Naive thymus-derived CD8-positive, alpha-beta T cell (primary cell): Measurements from ENCODE around the gene DOCK3. TPM values are rescaled to one million over a fixed set of nuclear protein-coding genes. Genes with fewer than 3 reads are reported as not detected.
"Not testable (repeated sequence)": the region's sequence is repeated elsewhere in the genome, so short reads cannot be mapped to it uniquely, and the experiment has no call there.

Source experiments
- ATAC-seq, 2 donors: fragments of 150-1000 bp; cut with Tn5 transposase in 1 of 2; sonication (Bioruptor Pico), chemical (Tn5 transposase) in 1 of 2; 1 replicate in 1 of 2; 2 replicates in 1 of 2; pipeline ENCODE4 v1.10.0; 2021; ENCODE audit warnings: mild to moderate bottlenecking in 2 of 2, moderate library complexity in 2 of 2
- POLR2A ChIA-PET: fragments of 350-600 bp; sonication (Branson Sonifier 250); formaldehyde crosslinking; loops from one replicate; lab custom pipeline; 2021; ENCODE audit warnings: antibody characterized with exemption; lab: Charles Lee
- DNase-seq, 10 donors: peaks; one replicate each; pipeline versions ENCODE4 v3.0.0 to v3.0.0-alpha.2; 2020 to 2022
- H3K27ac Mint-ChIP-seq, 10 donors: one replicate each; pipeline ENCODE4 v1.8.0; 2020 to 2022; ENCODE audit warnings: mild to moderate bottlenecking in 10 of 10, mixed read lengths in 10 of 10, moderate library complexity in 4 of 10, inconsistent platforms in 1 of 10
- H3K27me3 Mint-ChIP-seq, 5 donors: one replicate each; pipeline ENCODE4 v1.8.0; 2021 to 2022; ENCODE audit warnings: mixed read lengths in 5 of 5
- H3K36me3 Mint-ChIP-seq, 3 donors: one replicate each; pipeline ENCODE4 v1.8.0; 2020 to 2022; ENCODE audit warnings: mixed read lengths in 3 of 3, mild to moderate bottlenecking in 2 of 3, inconsistent platforms in 1 of 3
- H3K4me1 Mint-ChIP-seq, 4 donors: one replicate each; pipeline ENCODE4 v1.8.0; 2021 to 2022; ENCODE audit warnings: mixed read lengths in 4 of 4
- H3K4me3 Mint-ChIP-seq, 10 donors: one replicate each; pipeline ENCODE4 v1.8.0; 2020 to 2022; ENCODE audit warnings: mild to moderate bottlenecking in 10 of 10, mixed read lengths in 10 of 10, moderate library complexity in 6 of 10, inconsistent platforms in 1 of 10
- H3K9me3 Mint-ChIP-seq, 9 donors: one replicate each; pipeline ENCODE4 v1.8.0; 2020 to 2022; ENCODE audit warnings: mixed read lengths in 9 of 9, mild to moderate bottlenecking in 3 of 9, inconsistent platforms in 1 of 9, moderate library complexity in 1 of 9
- polyA plus RNA-seq, 3 donors: library from polyadenylated mRNA; unstranded; fragments of 300-500 nt; fragmentation: Illumina TruSeq; gene quantifications; one replicate each; pipeline ENCODE4 v1.2.3, GENCODE V29; 2021
- total RNA-seq, 8 experiments: library from RNA in 2 of 8; stranded (reverse) in 2 of 8; gene quantifications; one replicate each; pipeline ENCODE4 v1.2.3 and lab custom pipeline; 2021 to 2026

DOCK3 gene
- total and polyA plus RNA-seq, 5 experiments from 2014 or later = 0.14 to 1.9 (median 0.63) TPM

DNA sequence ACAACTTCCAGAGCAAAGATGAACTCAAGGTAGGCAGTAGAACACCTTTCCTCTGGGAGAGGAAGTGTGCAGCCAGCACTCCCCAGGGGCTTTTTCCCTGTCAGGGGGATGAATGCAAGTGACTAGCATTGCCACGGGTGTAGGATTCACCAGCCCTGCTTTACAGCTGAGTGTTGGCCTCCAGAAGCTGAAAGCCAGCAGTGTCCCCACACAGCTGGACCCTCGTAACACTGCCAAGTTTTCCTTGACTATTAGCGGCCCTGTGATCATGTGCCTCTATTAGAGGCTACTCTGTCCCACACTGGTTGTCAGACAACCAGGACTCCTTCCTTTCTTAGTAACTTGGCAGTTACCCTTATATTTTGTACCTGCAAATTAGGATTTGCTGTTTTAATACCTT, 605.4 kb downstream of the DOCK3 start:
- no peak overlapping the region for H3K27ac Mint-ChIP-seq
- ATAC-seq = no peak
- peaks cover 0 to 6% (median 3%) of the 10 kb centered on the region in 9 donors for H3K9me3 Mint-ChIP-seq
- POLR2A ChIA-PET = no interaction called here
- H3K4me1 Mint-ChIP-seq = peaks cover under 1 to 6% (median 4%) of the 10 kb centered on the region in 4 donors
- no peak overlapping the region for H3K4me3 Mint-ChIP-seq
- H3K36me3 Mint-ChIP-seq = peaks cover 5 to 17% (median 5%) of the 10 kb centered on the region in 3 donors
- peaks cover 0 to 5% (median 0%) of the 10 kb centered on the region in 5 donors for H3K27me3 Mint-ChIP-seq
- DNase-seq = no peak

- DNase-seq (no peak), ATAC-seq (no peak)
- no peaks in the 10 kb centered on the region for H3K4me1 Mint-ChIP-seq
- H3K36me3 Mint-ChIP-seq = peaks cover 7 to 28% (median 16%) of the 10 kb centered on the region in 3 donors
- H3K27ac Mint-ChIP-seq = peak overlapping the region in 1 of 10 donors; percentile 2
- H3K4me3 Mint-ChIP-seq = no peak overlapping the region
- H3K9me3 Mint-ChIP-seq = peaks cover 0 to 29% (median 11%) of the 10 kb centered on the region in 9 donors
- H3K27me3 Mint-ChIP-seq = peaks cover 0 to 5% (median 0%) of the 10 kb centered on the region in 5 donors
- POLR2A ChIA-PET = no interaction called here
These were observed 608.2 kb downstream of the DOCK3 start for GRCh38 chr3:51282931-51283330.

DNA sequence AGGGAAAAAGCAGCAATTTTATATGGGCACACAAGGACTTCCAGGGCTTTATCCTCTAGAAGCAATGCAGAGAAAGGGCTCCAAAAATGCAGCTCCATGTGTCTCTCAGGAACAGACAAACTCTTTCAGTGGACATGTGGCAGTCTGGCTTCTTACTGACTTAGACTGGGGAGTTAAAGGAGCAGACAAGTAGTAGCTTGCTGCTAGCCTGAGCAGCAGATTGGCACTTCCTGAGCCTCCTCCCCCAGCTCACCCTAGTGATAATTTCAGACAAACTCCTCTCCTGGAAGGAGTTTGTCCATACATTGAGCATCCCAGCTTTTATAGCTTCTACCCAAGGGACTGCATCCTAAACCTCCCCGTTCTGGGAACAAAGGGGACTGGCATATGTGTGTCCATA, 608.7 kb downstream of the DOCK3 start:
- Mint-ChIP-seq H3K27ac (no peak overlapping the region), H3K27me3 (peaks cover 0 to 5% (median 0%) of the 10 kb centered on the region in 5 donors), H3K4me3 (no peak overlapping the region), H3K9me3 (peaks cover 0 to 32% (median 15%) of the 10 kb centered on the region in 9 donors), H3K36me3 (peaks cover 7 to 28% (median 16%) of the 10 kb centered on the region in 3 donors), H3K4me1 (no peaks in the 10 kb centered on the region)
- POLR2A ChIA-PET = no interaction called here
- DNase-seq (no peak), ATAC-seq (no peak)

DNA sequence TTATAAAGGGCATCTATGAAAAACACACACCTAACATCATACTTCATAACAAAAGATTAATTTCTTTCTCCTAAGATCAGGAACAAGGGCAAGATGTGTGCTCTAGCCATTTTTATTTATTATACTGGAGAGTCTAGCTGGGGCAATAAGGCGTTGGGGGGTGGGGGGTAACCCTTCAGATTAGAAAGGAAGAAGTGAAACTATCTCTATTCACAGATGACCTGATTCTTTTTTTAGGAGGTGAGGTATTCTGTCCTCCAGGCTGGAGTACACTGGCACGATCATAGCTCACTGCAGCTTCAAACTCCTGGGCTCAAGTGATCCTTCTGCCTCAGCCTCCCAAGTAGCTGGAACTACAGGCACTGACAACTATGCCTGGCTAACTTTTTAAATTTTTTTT, 620.9 kb downstream of the DOCK3 start:
- POLR2A ChIA-PET = no interaction called here
- no peak overlapping the region for H3K4me3 Mint-ChIP-seq

DNA sequence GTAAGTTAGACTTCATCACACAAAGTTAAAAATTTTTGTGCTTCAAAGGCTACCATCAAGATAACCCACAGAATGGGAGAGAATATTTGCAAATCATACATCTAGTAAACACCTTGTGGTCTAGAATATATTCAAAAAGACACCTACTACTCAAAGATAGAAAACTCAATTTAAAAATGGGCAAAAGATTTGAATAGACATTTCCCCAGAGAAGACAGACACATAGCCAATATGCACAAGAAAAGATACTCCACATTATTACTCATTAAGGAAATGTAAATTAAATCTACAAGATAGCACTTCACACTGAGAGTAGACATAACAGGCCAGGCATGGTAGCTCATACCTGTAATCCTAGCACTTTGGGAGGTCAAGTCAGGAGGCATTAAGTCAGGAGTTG, 622.6 kb downstream of the DOCK3 start:
- no peaks in the 10 kb centered on the region for H3K27me3 Mint-ChIP-seq
- H3K27ac Mint-ChIP-seq = peak overlapping the region in 1 of 10 donors; percentile 65
- no peak overlapping the region for H3K4me3 Mint-ChIP-seq
- H3K9me3 Mint-ChIP-seq = peaks cover 5 to 19% (median 12%) of the 10 kb centered on the region in 9 donors
- H3K36me3 Mint-ChIP-seq = peaks cover 5 to 14% (median 13%) of the 10 kb centered on the region in 3 donors
- H3K4me1 Mint-ChIP-seq = peaks cover 0 to 1% (median 0%) of the 10 kb centered on the region in 4 donors
- no peak for ATAC-seq
- no peak for DNase-seq
- POLR2A ChIA-PET = interaction anchor here (0.8 kb wide), 1 partner anchor 813 kb away, joined by 4 read pairs; no protein-coding TSS in a partner anchor

More for the DNA sequence above, 620.9 kb downstream of the DOCK3 start:
- H3K36me3 Mint-ChIP-seq = peaks cover 0 to 11% (median 10%) of the 10 kb centered on the region in 3 donors
- H3K27me3 Mint-ChIP-seq = no peaks in the 10 kb centered on the region
- H3K4me1 Mint-ChIP-seq = peaks cover 0 to 1% (median 0%) of the 10 kb centered on the region in 4 donors
- DNase-seq (no peak), ATAC-seq (no peak)
- H3K9me3 Mint-ChIP-seq = peaks cover 4 to 19% (median 15%) of the 10 kb centered on the region in 9 donors
- H3K27ac Mint-ChIP-seq = peak overlapping the region in 1 of 10 donors; percentile 44

DNA sequence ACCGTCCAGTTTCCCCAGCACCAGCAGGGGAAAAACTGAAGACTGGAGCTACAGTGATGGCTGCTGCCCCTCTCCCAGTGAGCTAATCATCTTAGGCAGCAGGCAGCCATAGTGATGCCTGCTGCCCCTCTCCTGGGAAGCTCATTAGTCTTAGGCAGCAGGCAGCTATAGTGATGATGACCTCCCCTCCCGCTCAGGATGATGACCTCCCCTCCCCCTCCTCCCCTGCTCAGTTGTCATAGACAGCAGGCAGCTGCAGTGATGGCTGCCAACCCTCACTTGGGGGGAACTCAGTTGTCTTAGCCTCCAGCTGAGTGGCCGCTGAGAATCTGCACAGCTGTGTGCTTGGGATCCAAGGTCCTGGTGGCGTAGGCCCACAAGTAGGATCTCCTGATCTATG, 629.5 kb downstream of the DOCK3 start:
- Mint-ChIP-seq H3K27ac (peak overlapping the region in 1 of 10 donors; percentile 33), H3K4me1 (no peaks in the 10 kb centered on the region), H3K27me3 (peaks cover 0 to 5% (median 0%) of the 10 kb centered on the region in 5 donors), H3K36me3 (peaks cover 19 to 43% (median 37%) of the 10 kb centered on the region in 3 donors), H3K4me3 (no peak overlapping the region), H3K9me3 (peaks cover 13 to 44% (median 26%) of the 10 kb centered on the region in 9 donors)
- ATAC-seq (no peak), DNase-seq (no peak)
- POLR2A ChIA-PET = no interaction called here

DNA sequence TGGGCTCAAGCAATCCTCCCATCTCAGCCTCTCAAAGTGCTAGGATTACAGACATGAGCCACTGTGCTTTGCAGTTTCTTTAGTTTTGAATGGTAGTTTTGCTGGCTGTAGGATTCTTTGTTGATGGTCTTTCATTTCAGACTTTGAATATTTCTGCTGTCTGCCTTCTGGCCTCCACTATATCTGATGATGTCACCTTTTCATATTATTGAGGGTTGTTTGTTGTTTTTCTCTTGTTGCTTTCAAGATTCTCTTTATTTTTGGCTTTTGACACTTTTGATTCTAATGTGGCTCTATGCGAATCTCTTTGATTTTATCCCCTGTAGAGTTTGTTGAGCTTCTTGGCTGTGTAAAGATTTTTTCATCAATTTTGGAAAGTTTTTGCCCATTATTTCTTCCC, 631.4 kb downstream of the DOCK3 start:
- H3K4me3 Mint-ChIP-seq = no peak overlapping the region
- DNase-seq (no peak), ATAC-seq (no peak)
- H3K36me3 Mint-ChIP-seq = peaks cover 19 to 44% (median 35%) of the 10 kb centered on the region in 3 donors
- H3K9me3 Mint-ChIP-seq = peaks cover 13 to 42% (median 26%) of the 10 kb centered on the region in 9 donors
- peaks cover 0 to 5% (median 0%) of the 10 kb centered on the region in 5 donors for H3K27me3 Mint-ChIP-seq
- H3K27ac Mint-ChIP-seq = no peak overlapping the region
- POLR2A ChIA-PET = no interaction called here
- peaks cover 0 to 2% (median 0%) of the 10 kb centered on the region in 4 donors for H3K4me1 Mint-ChIP-seq

DNA sequence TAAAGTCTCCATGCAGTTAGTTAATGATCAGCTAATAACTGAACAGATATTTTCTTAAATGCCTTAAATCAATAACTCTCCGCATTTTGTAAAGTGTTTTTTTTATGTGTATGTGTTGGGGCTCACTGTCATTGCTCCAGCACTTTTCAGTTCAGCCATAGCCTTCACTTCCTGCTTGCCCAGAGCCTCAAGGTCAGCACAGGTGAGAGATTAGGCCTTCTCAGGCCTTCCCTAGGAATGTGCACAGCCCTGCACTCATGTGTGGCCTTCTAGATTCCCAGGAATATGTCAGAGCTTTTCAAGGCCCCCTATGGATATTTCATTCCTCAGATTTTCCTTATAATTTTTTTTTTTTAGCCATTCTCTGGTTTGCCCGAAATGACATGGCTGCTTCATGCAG, 632.7 kb downstream of the DOCK3 start:
- ATAC-seq (no peak), DNase-seq (no peak)
- H3K9me3 Mint-ChIP-seq = peaks cover 8 to 28% (median 18%) of the 10 kb centered on the region in 9 donors
- POLR2A ChIA-PET = interaction anchor here (0.7 kb wide), 1 partner anchor 392 kb away, joined by 3 read pairs; no protein-coding TSS in a partner anchor
- peaks cover 0 to 2% (median 0%) of the 10 kb centered on the region in 4 donors for H3K4me1 Mint-ChIP-seq
- H3K36me3 Mint-ChIP-seq = peaks cover 17 to 32% (median 22%) of the 10 kb centered on the region in 3 donors
- H3K27me3 Mint-ChIP-seq = peaks cover 0 to 5% (median 0%) of the 10 kb centered on the region in 5 donors
- no peak overlapping the region for H3K4me3 Mint-ChIP-seq
- H3K27ac Mint-ChIP-seq = no peak overlapping the region

GRCh38 chr3:51307945-51308607, 633.3 kb downstream of the DOCK3 start:
- POLR2A ChIA-PET = interaction anchor here (0.7 kb wide), 1 partner anchor 392 kb away, joined by 3 read pairs; no protein-coding TSS in a partner anchor
- H3K27ac Mint-ChIP-seq, H3K27me3 Mint-ChIP-seq, ATAC-seq, H3K4me3 Mint-ChIP-seq, H3K4me1 Mint-ChIP-seq, DNase-seq: not testable (repeated sequence)
- peaks cover 4 to 23% (median 14%) of the 10 kb centered on the region in 9 donors for H3K9me3 Mint-ChIP-seq
- H3K36me3 Mint-ChIP-seq = peaks cover 15 to 27% (median 22%) of the 10 kb centered on the region in 3 donors

DNA sequence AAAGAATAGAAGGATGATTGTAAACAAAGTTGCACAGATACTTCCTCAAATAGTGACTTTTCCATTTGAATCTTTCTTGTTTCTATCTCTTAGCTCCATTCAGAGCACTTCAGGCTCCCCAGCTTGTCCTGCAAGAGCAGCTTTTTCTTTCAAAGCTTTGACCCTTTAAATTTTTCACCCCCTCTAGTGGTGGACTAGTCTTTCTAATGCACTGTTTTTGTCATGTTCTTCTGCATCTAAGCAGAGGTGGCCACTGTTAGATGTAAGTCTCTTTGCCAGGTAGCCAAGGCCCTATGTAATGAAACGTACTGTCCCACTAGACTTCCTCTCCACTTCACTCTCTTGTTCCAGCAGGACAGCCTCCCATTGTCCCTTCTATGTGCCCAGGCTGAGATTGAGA, 636.3 kb downstream of the DOCK3 start:
- H3K36me3 Mint-ChIP-seq = peaks cover 11 to 22% (median 13%) of the 10 kb centered on the region in 3 donors
- POLR2A ChIA-PET = interaction anchor here (0.6 kb wide), 1 partner anchor 140 kb away, joined by 8 read pairs; no protein-coding TSS in a partner anchor
- H3K4me3 Mint-ChIP-seq = no peak overlapping the region
- peaks cover 0 to 2% (median 0%) of the 10 kb centered on the region in 4 donors for H3K4me1 Mint-ChIP-seq
- peaks cover 0 to 5% (median 0%) of the 10 kb centered on the region in 5 donors for H3K27me3 Mint-ChIP-seq
- DNase-seq (peak in 3 of 10 donors; percentile 24 to 42 (median 41)), ATAC-seq (no peak)
- peaks cover 1 to 11% (median 7%) of the 10 kb centered on the region in 9 donors for H3K9me3 Mint-ChIP-seq
- peak overlapping the region in 1 of 10 donors; percentile 31 for H3K27ac Mint-ChIP-seq

DNA sequence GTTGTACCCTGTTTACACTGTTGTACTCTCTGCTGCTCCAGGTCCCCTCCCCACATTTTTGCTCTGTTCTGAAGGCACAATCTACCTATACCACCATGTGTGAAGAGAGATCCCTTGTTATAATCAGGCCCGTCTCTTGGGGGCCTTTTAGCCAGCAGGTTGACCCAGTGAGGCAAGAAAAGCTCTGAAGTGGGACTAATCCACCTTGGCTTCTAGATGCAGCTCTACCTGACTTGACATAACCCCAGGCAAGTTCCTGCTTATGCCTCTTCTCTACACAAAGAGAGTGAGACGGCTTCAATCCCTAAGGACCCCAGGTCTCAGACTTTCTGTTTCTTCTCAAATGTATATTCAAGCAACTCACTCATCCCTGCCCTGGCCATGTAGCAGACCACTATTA, 653.5 kb downstream of the DOCK3 start:
- POLR2A ChIA-PET = no interaction called here
- Mint-ChIP-seq H3K9me3 (peaks cover 0 to 2% (median 0%) of the 10 kb centered on the region in 9 donors), H3K27me3 (no peaks in the 10 kb centered on the region), H3K4me1 (no peaks in the 10 kb centered on the region), H3K27ac (no peak overlapping the region), H3K36me3 (peaks cover 0 to 7% (median 2%) of the 10 kb centered on the region in 3 donors), H3K4me3 (no peak overlapping the region)
- no peak for DNase-seq
- ATAC-seq = no peak

- Mint-ChIP-seq H3K9me3 (no peaks in the 10 kb centered on the region), H3K36me3 (peaks cover 0 to 9% (median 2%) of the 10 kb centered on the region in 3 donors), H3K27ac (no peak overlapping the region), H3K27me3 (no peaks in the 10 kb centered on the region), H3K4me1 (no peaks in the 10 kb centered on the region), H3K4me3 (no peak overlapping the region)
- ATAC-seq (no peak), DNase-seq (no peak)
- POLR2A ChIA-PET = no interaction called here
These were observed 655.3 kb downstream of the DOCK3 start for GRCh38 chr3:51330046-51330445.

DNA sequence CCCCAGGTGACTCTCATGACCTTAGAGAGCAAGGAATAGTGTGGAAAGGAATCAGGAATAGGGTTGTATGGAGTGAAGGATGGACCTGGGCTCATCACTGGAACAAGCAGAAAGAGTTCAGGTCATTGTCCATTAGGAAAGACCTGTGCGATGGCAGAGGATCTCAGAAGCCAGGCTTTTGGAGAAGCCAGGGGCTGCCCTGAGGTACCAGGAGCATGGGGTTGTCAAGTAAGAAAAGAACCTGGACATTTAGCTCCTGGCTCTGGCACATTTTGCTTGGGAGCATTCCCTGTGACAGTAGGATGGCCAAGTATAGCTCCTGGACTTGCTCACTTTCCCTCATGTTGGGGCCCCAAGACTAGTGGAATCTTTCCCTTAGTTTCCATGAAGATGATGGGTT, 657.4 kb downstream of the DOCK3 start:
- DNase-seq = no peak

More for the DNA sequence above, 657.4 kb downstream of the DOCK3 start:
- H3K36me3 Mint-ChIP-seq = peaks cover 0 to 9% (median 2%) of the 10 kb centered on the region in 3 donors
- H3K27ac Mint-ChIP-seq = no peak overlapping the region
- POLR2A ChIA-PET = no interaction called here
- no peaks in the 10 kb centered on the region for H3K4me1 Mint-ChIP-seq
- no peaks in the 10 kb centered on the region for H3K27me3 Mint-ChIP-seq
- H3K4me3 Mint-ChIP-seq = no peak overlapping the region
- H3K9me3 Mint-ChIP-seq = no peaks in the 10 kb centered on the region
- no peak for ATAC-seq
